KMS-11 (cell line): Measurements from ENCODE around the gene TMEM143.
A peak's percentile ranks its signal among the peaks of the same experiment; 100 is the strongest.

Experiments used
- H2AFZ ChIP-seq: fragments of 200-600 bp; sonication (generic); 2 replicates; pipeline ENCODE4 v1.6.1; 2016; ENCODE audit warnings: antibody characterized with exemption, mixed run types, low read depth
- H3K27ac ChIP-seq: fragments of 200-600 bp; sonication (generic); 2 replicates; pipeline ENCODE4 v1.6.1; 2016; ENCODE audit warnings: mild to moderate bottlenecking, mixed run types
- H3K27me3 ChIP-seq: fragments of 200-600 bp; sonication (generic); 2 replicates; pipeline ENCODE4 v1.6.1; 2017; ENCODE audit warnings: mild to moderate bottlenecking, low read depth, mixed run types, moderate library complexity; ENCODE audit not compliant: insufficient read depth
- H3K36me3 ChIP-seq: fragments of 200-600 bp; sonication (generic); 2 replicates; pipeline ENCODE4 v1.6.1; 2017; ENCODE audit warnings: mild to moderate bottlenecking, mixed run types; ENCODE audit not compliant: insufficient read depth
- H3K4me1 ChIP-seq: fragments of 200-600 bp; sonication (generic); 2 replicates; pipeline ENCODE4 v1.6.1; 2016; ENCODE audit warnings: mild to moderate bottlenecking, low read depth, mixed run types; ENCODE audit not compliant: poor library complexity, severe bottlenecking
- H3K4me2 ChIP-seq: fragments of 200-600 bp; sonication (generic); 2 replicates; pipeline ENCODE4 v1.7.0; 2016; ENCODE audit warnings: mild to moderate bottlenecking, mixed run types
- H3K4me3 ChIP-seq: fragments of 200-600 bp; sonication (generic); IDR thresholded peaks from 2 replicates; pipeline ENCODE4 v1.6.1; 2017; ENCODE audit warnings: low read depth, low read length, mixed read lengths; ENCODE audit not compliant: insufficient read depth
- H3K79me2 ChIP-seq: fragments of 200-600 bp; sonication (generic); 2 replicates; pipeline ENCODE4 v1.6.1; 2016; ENCODE audit warnings: low read depth, mixed run types; ENCODE audit not compliant: insufficient read depth
- H3K9ac ChIP-seq: fragments of 200-600 bp; sonication (generic); 2 replicates; pipeline ENCODE4 v1.6.1; 2016; ENCODE audit warnings: mild to moderate bottlenecking, mixed run types
- H4K20me1 ChIP-seq: fragments of 200-600 bp; sonication (generic); 2 replicates; pipeline ENCODE4 v1.6.1; 2016; ENCODE audit warnings: mild to moderate bottlenecking, mixed run types; ENCODE audit not compliant: insufficient read depth
- CTCF ChIP-seq: fragments of 200-600 bp; sonication (generic); conservative IDR thresholded peaks from 2 replicates; pipeline ENCODE4 v1.6.1; 2017; ENCODE audit warnings: low read depth, mild to moderate bottlenecking, antibody characterized with exemption, low read length, moderate library complexity, mixed read lengths

TMEM143 gene

GRCh38 chr19:48391100-48392005, 27.6 kb upstream of the TMEM143 start, which contains the start of gene KDELR1:
Gene KDELR1 (minus strand): TSS chr19:48391551. CDS start chr19:48391358, 193 bp downstream.
- Histone ChIP-seq H3K79me2 (peaks cover 40% of the 10 kb centered on the region), H3K9ac (peak within 1 kb of the TSS; percentile 96), H3K4me2 (peak within 1 kb of the TSS; percentile 44), H3K4me1 (peaks cover 48% of the 10 kb centered on the region), H3K27me3 (peaks cover 30% of the 10 kb centered on the region), H4K20me1 (no peaks in the 10 kb centered on the region), H3K27ac (peak within 1 kb of the TSS; percentile 76), H3K36me3 (peaks cover 9% of the 10 kb centered on the region; the same call in 1 of the 2 replicates), H3K4me3 (no peak within 1 kb of the TSS), H2AFZ (peak within 1 kb of the TSS; percentile 58; the same call in 1 of the 2 replicates)
- peak; percentile 90 for TF ChIP-seq CTCF

GRCh38 chr19:48390188-48391099, 26.7 kb upstream of the TMEM143 start:
- peak; percentile 47 for TF ChIP-seq CTCF
- Histone ChIP-seq H3K79me2 (peaks cover 40% of the 10 kb centered on the region), H3K27ac (peak overlapping the region; percentile 76)

GRCh38 chr19:48386981-48387380, 23.2 kb upstream of the TMEM143 start:
- Histone ChIP-seq H3K4me3 (no peak overlapping the region), H3K9ac (no peak overlapping the region), H4K20me1 (no peaks in the 10 kb centered on the region), H3K27me3 (no peaks in the 10 kb centered on the region), H2AFZ (no peak overlapping the region), H3K79me2 (peaks cover 40% of the 10 kb centered on the region), H3K36me3 (peaks cover 16% of the 10 kb centered on the region; the same call in 1 of the 2 replicates), H3K4me2 (peak overlapping the region; percentile 28; the same call in 1 of the 2 replicates), H3K27ac (peak overlapping the region; percentile 32; the same call in 1 of the 2 replicates), H3K4me1 (peaks cover 81% of the 10 kb centered on the region)
- no peak for TF ChIP-seq CTCF

More at GRCh38 chr19:48390188-48391099, 26.7 kb upstream of the TMEM143 start:
- Histone ChIP-seq H3K9ac (peak overlapping the region; percentile 96), H3K4me3 (no peak overlapping the region), H3K27me3 (peaks cover 24% of the 10 kb centered on the region), H2AFZ (0 out of 2 replicates have a peak overlapping the region, but pooled peaks have one; percentile 58), H3K36me3 (peaks cover 9% of the 10 kb centered on the region; the same call in 1 of the 2 replicates), H3K4me1 (peaks cover 55% of the 10 kb centered on the region), H3K4me2 (peak overlapping the region; percentile 44), H4K20me1 (no peaks in the 10 kb centered on the region)

- Histone ChIP-seq H3K36me3 (peaks cover 16% of the 10 kb centered on the region; the same call in 1 of the 2 replicates), H3K27me3 (no peaks in the 10 kb centered on the region)
Measured at GRCh38 chr19:48385461-48386087, 21.8 kb upstream of the TMEM143 start.

More at GRCh38 chr19:48385461-48386087, 21.8 kb upstream of the TMEM143 start:
- Histone ChIP-seq H3K79me2 (peaks cover 32% of the 10 kb centered on the region), H4K20me1 (no peaks in the 10 kb centered on the region), H3K4me1 (peaks cover 90% of the 10 kb centered on the region), H3K4me2 (peak overlapping the region; percentile 85), H3K9ac (peak overlapping the region; percentile 22; the same call in 1 of the 2 replicates), H2AFZ (no peak overlapping the region), H3K27ac (peak overlapping the region; percentile 58), H3K4me3 (no peak overlapping the region)
- no peak for TF ChIP-seq CTCF
